SK-N-MC (cell line): ENCODE data around the gene RBM19.

ENCODE experiments used
- EZH2 ChIP-seq: fragments of 200-600 bp; sonication (generic); IDR thresholded peaks from one replicate; pipeline ENCODE4 v1.6.1; 2017; ENCODE audit warnings: antibody characterized with exemption
- FOXP2 ChIP-seq: optimal IDR thresholded peaks from 2 replicates; pipeline ENCODE3; 2011; ENCODE audit warnings: mild to moderate bottlenecking, moderate library complexity; ENCODE audit not compliant: insufficient read depth; ENCODE audit errors: extremely low read length, control extremely low read depth
- POLR2AphosphoS5 ChIP-seq: IDR thresholded peaks from 2 replicates; pipeline ENCODE4 v1.6.1; 2012; ENCODE audit warnings: mild to moderate bottlenecking, low read depth, low read length, borderline replicate concordance

DNA sequence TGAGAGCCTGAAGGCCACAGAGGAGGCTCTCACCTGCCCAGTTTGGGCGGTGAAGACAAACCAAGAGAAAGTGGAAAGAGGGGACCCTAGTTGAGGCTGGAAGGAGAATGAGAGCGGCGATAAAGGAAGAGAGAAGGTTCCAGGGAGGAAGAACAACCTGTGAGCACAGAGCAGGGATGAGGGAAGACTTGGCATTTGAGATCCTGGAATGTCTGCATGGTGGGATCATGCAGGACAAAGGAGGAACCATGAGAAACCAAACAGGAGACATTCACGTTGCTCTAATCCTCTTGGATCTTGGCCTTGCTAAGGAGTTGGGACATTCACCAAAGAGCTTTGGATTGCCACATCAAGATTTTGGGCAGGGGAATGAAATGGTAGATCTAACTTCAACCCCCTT lies 22.9 kb upstream of the RBM19 start:
- TF ChIP-seq POLR2AphosphoS5 (no peak), EZH2 (no peak), FOXP2 (no peak)
